Stimulated activated CD4-positive, alpha-beta T cell treated with anti-CD3 and anti-CD28 coated beads, Interleukin-4, amount 100 ng/mL, for 4 hours (primary cell): Measurements from ENCODE around the gene KCNG2.

ENCODE experiments used
- DNase-seq, 2 experiments: peaks; one replicate each; pipeline ENCODE4 v3.0.0-alpha.2; 2020

KCNG2 gene

DNA sequence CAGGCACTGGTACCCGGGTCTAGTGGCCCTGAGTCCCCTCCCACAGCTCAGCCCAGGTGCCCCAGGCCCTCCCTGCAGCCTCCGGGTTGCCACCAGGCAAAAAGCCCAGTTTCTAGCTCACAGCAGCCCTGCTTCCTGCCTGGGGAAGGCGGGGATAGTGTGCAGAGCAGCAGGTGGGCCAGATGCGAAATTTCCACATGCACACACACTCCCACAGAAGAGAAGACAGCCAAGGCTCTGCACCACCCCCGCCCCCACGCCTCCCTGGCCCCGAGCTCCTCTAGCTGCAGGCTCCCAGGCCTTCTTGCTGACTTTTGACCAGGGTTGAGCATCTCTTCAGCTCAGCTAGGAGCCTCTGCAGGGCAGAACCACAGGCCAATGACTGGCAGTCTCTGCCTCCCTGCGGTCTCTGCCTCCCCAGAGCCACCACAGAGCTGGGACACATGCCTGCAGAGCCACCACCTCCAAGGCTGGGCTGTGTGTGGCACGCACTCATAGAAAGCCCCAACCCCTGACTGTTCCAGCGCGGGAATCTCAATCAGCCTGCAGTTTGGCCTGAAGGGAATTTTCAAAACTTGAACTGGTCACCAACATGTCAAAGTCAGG, 146.5 kb downstream of the KCNG2 start:
- peak in 1 of 2 experiments; percentile 13 for DNase-seq

DNA sequence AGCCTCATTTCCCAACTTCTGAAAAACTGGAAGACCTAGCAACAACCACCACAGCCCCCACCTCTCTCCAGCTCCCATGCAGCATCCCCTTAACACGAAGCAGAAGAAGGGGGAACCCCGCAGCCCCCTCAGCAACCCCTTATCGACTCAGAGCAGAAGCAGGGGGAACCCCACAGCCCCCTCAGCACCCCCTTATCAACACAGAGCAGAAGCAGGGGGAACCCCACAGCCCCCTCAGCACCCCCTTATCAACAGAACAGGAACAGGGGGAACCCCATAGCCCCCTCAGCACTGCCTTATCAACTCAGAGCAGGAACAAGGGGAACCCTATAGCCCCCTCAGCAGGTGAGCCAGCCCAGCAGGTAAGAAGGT, 147.0 kb downstream of the KCNG2 start:
- no peak for DNase-seq

DNA sequence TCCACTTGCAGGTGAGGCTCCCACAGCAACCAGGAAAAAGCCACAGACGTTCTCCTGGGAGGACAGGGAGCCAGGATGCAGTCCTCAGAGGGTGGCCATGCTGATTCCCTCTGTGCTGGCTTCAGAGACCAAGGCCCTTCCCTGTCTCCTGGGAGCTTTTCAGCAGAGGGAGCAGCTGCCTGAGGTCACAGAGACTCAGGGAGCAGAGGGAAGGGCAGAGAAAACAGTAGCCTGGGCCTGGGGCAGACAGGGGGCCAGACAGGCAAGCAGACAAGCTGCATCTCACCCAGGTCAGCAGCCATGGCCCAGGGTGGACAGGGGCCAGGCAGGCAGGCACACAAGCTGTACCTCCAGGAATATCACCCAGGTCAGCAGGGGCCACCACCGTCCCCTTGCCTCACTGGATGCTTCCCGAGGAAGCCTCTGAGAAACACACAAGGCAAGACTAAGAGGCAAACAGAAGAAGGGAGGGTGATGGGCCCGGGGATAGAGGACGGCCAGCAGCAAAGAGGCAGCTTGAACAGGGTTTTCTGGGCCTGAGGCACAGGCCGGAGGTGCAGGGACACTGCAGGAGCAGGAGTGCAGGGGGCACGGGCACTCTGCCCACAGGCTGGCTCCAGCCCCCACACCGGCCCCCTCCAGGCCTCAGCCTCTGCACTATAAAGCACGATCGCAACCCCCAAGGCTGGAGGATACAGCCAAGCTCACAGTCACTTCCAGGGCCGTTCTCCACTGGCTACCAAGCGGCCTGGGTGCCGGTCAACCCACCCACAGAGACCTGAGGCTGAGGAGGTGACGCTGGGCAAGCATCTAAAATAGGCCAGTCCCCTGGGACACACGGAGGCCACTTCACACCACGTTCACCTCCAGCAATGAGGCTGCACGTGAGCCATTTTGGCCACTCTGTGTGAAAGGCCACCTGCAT, 147.6 kb downstream of the KCNG2 start:
- no peak for DNase-seq

DNA sequence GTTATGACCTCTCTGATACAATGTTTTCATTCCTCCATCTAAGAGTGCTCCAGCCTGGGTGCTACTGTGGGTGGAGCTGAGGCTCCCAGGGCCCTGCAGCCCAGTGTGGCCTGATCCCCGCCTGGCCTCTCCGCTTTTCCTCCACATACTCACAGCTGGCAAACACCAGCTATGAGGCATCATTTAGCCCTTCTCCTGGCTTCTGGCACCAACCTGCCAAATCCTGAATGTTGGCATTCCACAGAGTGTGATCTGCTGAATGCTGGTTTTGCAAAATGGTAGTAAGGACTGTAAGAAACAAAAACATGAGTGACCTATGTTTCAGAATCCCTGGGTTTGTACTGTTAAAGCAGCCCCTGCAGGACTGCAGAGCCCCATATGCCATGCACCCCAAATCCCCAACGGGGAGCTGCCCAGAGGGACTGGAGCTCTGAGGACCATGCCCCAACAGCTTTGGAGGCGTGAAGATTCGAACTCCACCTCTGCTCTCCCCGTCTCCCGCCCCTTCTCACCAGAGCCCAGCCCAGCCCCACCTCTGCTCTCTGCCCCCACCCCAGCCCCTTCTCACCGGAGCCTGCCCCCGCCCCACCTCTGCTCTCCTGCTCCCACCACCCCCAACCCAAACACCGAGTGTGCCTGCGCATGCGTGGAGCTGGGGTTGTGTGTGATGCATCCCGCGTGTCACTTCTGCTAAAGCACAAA, 149.5 kb downstream of the KCNG2 start:
- DNase-seq: no peak

DNA sequence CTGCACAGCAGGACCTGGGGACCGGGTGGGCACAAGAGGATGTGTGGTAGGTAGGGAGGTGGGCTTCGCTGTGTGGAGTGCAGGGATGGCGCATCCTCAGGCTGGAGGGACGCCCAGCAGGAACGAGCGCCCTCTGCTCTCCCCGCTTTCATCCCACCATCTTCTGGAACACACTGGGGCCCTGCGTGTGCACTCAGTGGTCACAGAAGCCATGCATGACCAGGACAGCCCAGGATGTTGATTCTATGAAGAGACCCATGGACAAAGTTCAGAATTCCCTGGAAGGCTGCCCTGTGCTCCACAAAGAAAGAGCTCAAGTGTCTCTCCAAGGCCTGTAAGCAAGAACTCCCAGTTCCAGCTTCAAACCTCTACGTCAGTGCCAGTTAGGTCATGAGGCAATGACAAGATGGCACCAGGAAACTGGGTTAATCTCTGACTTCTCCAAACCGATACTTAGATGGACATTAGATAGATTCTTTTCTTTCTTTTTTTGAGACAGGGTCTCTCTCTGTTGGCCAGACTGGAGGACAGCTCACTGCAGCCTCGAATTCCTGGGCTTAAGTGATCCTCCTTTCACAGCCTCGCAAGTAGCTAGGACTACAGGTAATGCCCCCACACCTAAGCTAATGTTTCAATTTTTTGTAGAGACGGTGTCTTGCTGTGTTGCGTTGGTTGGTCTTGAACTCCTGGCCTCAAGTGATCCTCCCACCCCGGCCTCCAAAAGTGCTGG, 150.3 kb downstream of the KCNG2 start:
- DNase-seq: no peak

DNA sequence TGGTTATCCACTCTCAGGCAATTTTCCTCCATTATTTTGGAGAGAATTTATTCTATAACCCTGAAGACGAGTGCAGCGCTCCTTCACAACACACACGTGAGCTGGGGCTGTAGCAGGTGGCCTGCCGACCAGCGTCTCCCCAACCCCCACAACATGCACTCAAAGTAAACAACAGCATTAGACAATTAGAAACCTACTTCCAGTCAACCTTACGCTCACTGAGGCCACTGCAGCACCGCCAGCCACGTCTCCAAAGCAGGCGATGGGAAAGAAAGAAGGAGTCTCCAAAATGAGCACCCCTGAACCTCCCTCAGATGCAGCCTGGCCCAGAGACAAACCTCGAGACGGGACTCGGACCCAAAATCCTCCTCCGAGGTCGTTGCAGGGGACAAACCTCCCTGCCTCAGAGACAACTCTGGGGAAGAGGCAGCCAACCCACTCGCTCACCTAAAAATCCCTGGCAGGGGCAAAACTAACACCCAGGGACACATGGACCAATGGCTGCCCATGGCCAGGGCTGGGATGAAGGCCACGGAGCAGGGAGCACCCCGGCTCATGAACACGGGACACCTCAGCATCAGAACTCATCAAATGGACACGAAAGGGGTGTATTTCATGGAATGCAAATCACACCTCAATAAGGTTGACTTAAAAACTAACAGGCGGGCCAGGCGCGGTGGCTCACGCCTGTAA, 151.1 kb downstream of the KCNG2 start:
- no peak for DNase-seq
